ENCODE measurements around the gene ZNF273.
A peak's percentile ranks its signal among the peaks of the same experiment; 100 is the strongest.
"Not testable (repeated sequence)": the region's sequence is repeated elsewhere in the genome, so short reads cannot be mapped to it uniquely, and the experiment has no call there.

Gene ZNF273

DNA sequence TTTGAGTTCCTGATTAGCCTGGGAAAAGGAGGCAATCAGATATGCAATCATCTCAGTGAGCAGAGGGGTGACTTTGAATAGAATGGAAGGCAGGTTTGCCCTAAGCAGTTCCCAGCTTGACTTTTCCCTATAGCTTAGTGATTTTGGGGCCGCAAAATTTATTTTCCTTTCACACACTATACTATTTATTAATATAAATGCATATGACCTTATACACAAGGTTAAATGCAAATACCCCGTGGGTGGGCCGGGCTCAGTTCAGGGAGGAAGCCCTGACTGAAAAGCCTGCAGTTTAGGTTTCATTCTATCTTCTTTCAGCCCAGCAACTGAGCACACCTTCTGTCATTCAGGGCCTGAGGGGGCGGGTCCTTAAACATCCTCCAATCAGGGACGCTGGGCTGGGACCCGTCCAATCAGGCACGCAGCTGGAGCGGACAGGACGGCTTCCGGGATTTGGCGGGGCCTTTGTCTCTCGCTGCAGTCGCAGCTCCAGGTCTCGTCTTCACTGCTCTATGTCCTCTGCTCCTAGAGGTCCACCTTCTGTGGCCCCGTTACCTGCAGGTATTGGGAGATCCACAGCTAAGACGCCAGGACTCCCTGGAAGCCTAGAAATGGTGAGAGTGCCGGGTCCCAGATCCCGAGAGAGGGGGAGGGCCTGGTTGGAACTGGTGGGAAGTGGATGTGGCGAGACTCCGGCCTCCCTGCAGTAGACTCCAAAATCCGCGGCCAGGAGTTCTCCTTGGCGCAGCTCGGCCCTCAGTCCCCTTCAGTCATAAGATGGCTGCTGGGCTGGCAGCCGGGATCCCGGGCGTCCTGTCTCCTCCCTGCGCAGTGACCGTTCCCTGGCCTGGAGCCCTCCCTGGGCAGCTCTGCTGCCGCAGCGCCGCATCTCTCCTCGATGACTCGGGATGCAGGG is at the start of gene ZNF273:
Gene ZNF273, plus strand, starts transcription at position 468 of the 916 bp plus-strand sequence. Its CDS starts 45 bp downstream, at position 513.
- peak; percentile 85 to 90 for DNase-seq (ENCODE audit: low read depth in 2 of 2)

DNA sequence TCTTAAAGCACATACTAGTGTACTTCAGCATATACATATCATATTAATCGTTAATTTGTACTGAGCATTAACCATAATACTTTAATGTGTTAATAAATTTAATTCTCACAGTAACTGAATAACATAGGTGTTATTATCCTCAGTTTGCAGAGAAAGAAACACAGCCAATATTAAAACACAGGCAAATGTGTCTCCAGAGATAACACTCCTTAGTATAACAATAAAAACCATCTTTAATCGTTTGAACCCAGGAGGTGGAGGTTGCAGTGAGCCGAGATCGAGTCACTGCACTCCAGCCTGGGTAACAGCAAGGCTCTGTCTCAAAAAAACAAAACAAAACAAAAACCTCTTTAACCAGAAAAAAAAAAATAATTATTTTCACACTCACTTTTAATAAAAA is 49.4 kb upstream of the ZNF273 start:
- DNase-seq (ENCODE audit: low read depth in 2 of 2) = no peak

DNA sequence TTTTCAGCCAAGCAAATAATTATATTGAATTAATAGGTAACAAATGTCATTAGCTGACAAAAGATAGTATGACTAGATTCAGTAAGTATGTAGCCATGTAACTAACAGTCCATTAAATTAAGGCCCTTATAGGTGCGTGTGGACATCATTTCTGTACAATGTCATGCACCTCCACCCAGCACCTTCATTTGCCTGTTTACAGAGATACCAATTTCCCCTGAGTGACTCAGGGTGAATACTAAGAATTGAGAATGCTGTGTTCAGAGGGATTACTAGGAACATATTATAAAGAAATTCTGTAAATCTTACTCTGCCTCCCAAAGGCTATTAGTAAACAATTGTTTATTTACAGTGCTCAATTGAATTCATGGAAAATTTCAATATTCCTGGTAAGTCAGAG is 48.1 kb upstream of the ZNF273 start:
- no peak for DNase-seq (ENCODE audit: low read depth in 2 of 2)

DNA sequence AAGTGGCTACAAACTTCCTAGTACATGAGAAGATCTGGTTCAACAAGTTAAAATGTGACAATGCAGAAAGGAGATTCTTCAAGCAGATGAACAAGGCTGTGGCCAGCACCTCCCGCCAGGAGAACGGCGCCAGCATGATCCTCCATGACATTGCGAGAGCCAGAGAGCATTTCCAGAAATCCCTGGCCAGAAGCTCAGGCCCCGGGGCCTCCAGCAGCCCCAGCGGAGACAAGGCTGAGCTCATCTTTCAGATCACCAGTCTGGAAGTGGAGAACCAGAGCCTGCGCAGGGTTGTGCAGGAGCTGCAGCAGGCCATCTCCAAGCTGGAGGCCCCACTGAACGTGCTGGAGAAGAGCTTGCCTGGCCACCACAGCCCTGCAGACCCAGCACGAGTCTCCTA is 40.1 kb upstream of the ZNF273 start:
- DNase-seq (ENCODE audit: low read depth in 2 of 2) = no peak

DNA sequence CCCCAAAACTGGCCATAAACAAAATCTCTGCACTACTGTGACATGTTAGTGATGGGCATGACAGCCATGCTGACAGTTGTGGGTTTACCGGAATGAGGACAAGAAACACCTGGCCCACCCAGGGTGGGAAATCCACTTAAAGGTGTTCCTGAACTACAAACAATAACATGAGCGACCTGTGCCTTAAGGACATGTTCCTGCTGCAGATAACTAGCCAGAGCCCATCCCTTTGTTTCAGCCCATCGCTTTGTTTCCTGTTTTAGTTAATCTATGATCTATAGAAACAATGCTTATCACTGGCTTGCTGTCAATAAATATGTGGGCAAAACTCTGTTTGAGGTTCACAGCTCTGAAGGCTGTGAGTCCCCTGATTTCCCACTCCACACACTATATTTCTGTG is 39.5 kb upstream of the ZNF273 start:
- not testable (repeated sequence) for DNase-seq (ENCODE audit: low read depth in 2 of 2)

DNA sequence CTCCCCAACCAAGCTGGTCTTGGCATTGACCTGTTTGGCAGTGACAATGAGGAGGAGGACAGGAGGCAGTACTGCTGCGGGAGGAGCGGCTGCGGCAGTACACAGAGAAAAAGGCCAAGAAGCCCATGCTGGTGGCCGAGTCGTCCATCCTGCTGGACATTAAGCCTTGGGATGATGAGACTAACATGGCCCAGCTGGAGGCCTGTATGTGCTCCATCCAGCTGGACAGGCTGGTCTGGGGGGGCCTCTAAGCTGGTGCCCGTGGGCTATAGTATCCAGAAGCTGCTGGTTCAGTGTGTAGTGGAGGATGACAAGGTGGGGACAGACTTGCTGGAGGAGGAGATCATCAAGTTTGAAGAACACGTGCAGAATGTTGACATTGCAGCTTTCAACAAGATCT is 39.1 kb upstream of the ZNF273 start:
- DNase-seq (ENCODE audit: low read depth in 2 of 2) = no peak

DNA sequence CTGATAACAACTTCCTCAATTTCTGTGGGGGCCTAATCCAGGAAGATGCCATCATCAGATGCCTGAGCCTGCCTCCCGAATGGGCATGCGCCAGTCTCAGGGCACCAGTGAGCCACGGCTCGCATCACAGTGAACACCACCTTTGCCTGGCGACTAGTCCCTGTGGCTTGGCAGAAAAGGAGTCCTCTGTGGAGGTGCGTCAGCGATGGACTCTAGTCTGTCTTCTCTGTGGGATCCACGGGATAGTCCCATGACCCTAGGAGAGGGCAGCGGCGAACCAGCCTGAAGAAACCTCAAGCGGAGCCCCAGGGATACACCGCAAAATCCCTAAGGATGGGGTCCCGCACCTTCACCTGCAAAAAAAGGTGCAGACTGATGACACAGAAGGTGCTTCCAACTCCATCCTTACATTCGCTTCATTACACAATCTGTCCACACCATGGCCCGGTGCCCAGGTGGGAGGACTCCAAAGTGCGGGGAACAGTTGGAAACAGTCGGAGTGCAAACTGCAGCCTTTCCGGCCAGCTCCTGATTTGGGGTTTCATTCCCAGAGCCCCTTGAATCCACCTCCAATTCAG is 35.1 kb upstream of the ZNF273 start:
- DNase-seq (ENCODE audit: low read depth in 2 of 2) = no peak

DNA sequence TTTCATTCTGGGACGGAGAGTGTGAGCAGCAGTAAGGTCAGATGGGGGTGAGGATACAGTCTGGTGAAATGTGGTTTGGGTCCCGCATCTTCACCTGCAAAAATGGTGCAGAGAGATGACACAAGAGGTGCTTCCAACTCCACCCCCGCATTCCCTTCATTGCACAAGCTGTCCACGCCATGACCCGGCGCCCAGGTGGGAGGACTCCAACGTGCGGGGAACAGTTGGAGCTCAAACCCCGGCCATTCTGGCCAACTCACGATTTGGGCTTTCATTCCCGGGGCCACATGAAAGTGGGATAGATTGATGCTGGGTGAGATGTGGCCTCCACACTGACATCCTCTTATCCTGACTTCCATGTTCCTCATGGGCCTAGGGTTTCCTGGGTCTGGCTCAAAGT is 34.6 kb upstream of the ZNF273 start:
- no peak for DNase-seq (ENCODE audit: low read depth in 2 of 2)

DNA sequence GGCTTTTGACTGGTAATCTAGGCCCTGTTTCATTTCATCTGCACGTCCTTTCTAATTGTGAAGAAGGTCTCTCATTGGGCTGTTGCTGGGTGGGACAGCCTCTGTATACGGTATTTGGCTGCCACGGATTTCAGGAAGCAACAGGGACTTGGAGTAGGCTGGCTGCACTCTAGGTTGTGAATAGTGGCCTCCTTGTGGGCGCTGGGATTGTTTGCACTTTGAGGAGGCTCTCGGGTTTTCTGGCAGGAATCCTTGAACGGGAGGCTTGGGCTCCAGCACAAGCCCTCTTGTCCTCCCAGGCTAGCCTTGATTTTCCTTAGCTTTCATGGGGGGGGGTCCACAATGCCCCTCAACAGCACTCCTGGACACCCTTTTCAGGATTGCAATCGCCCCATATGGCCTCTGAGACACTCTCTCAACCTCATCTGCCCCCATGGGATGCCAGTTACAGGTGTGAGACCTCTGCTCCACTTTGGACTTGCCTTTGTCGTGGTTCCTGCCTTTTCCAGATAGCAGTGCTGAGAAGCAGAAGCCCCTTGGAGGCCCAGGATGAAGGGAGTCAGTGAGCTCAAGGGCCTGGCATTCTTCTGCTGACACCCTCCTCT is 33.9 kb upstream of the ZNF273 start:
- DNase-seq (ENCODE audit: low read depth in 2 of 2) = no peak

DNA sequence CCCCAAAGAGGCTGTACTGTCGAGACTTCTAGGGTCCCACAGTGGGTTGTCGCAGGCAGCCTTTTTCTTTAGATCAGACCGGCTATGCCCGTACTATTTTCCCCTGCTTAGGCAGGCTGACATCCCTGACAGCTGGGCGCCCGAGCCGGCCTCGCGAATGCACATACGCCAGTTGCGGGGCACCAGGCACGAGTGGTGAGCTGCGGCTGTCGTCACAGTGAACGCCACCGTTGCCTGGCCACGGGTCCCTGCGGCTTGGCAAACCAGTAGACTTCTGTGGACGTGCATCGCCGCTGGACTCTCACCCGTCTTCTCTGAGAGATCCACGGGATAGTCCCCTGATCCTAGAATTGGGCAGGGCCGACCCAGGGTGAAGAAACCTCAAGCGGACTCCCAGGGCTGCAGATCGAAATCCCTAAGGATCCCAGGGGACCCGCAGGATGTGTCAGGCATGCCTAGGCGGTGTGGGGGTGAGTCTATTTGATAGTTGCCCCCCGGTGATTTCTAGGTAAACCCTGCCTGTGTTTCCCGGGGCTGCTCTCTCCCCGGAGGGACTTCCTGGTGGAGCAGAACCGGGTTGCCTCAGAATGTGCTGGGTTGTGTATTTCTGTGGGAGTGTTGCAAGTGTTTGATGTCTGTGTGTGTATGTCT is 33.0 kb upstream of the ZNF273 start:
- DNase-seq (ENCODE audit: low read depth in 2 of 2) = no peak

DNA sequence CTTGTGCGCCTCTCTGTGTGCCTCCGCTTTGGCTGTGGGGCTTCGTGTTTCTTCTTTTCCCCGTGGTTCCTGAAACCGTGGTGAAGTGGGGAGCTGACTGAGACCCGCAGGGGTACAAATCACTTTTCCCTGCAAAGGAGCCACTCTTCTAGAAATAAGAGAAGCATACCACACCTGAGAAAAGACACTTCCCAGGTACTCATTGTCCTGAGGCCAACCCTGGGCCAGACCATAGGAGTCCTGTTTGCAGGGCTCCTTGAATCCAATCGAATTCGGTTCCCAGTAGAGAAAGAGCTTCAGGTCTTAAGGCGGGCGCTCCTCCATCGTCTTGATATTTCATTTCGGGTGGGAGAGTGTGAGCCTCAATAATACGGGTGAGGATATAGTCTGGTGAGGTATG is 32.4 kb upstream of the ZNF273 start:
- no peak for DNase-seq (ENCODE audit: low read depth in 2 of 2)

DNA sequence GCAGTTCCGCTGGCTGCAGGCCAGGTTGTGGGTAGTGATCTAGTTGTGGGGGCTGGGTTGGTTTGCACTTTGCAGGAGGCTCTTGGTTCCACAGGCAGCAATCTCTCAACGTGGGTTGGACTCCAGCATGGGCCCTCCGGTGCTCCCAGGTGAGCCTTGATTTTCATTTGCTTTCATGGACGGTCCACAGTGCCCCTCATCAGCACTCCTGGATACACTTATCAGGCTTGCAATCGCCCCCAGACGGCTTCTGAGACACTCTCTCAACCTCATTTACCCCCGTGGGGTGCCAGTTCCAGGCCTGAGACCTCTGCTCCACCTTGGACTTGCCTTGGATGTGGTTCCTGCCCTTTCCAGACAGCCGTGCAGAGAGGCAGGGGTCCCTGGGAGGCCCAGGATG is 31.3 kb upstream of the ZNF273 start:
- no peak for DNase-seq (ENCODE audit: low read depth in 2 of 2)

DNA sequence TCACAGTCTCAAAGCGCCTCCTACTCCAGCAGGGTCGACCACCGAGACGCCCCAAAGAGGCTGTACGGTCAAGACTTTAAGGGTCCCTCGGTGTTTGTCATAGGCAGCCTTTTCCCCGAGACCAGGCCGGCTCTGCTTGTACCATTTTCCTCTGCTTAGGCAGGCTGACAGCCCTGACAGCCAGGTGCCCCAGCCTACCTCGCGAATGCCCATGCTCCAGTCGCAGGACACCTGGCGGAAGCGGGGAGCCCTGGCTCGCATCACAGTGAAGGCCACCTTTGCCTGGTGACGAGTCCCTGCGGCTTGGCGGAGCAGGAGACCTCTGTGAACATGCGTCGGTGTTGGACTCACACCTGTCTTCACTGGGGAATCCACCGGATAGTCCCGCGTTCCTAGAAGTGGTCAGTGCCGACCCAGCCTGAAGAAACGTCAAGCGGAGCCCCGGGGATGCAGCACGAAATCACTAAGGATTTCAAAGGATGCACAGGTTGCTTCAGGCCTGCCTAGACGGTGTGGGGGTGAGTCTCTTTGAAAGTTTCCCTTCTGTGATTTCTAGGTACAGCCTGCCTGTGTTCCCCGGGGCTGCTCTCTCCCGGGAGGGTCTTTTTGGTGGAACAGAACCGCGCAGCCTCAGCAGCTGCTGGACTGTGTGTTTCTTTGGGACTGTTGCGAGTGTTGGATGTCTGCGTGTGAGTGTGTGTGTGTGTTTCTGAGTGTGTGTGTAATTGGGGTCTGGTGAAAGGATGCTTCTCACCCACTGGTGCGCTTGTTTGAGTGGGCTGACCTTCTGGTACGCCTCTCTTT is 30.5 kb upstream of the ZNF273 start:
- DNase-seq (ENCODE audit: low read depth in 2 of 2) = no peak

DNA sequence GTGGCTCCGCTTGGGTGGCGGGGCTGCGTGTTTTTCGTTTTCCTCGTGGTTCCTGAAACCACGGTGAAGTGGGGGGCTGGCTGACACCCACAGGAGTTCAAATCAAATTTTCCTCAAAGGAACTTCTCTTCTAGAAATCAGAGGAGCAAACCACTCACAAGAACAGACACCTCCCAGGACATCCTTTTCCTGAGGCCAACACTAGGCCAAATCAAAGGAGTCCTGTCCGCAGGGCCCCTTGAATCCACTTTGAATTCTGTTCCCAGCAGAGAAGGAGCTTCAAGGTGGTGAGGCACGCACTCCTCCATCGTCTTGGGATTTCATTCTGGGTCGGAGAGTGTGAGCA is 29.9 kb upstream of the ZNF273 start:
- DNase-seq (ENCODE audit: low read depth in 2 of 2) = no peak

DNA sequence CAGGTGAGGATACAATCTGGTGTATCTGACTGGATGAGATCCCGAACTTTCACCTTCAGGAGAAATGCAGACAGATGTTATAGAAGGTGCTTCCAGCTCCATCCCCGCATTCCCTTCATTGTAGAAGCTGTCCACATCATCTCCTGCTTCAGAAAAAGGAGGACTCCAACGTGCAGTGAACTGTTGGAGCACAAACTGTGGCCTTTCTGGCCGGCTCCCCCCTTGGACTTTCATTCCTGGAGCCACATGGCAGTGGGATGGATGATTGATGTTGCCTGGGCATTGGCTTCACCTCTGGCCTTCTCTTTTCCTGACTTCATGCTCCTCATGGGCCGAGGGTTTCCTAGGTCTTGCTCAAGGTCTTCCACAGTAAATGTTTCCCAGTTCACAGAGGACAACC is 29.6 kb upstream of the ZNF273 start:
- no peak for DNase-seq (ENCODE audit: low read depth in 2 of 2)

DNA sequence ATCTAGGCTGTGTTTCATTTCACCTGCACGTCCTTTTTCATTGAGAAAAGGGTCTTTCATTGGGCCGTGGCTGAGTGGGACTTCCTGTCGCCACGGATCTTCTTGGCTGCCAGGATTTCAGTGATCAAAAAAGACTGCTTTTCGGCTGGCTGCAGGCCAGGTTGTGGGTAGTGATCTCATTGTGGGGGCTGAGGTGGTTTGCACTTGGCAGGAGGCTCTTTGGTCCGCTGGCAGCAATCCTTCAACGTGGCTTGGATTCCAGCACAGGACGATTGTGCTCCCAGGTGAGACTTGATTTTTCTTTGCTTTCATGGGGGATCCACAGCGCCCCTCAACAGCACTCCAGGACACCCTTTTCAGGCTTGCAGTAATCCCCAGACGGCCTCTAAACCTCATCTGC is 29.0 kb upstream of the ZNF273 start:
- no peak for DNase-seq (ENCODE audit: low read depth in 2 of 2)

DNA sequence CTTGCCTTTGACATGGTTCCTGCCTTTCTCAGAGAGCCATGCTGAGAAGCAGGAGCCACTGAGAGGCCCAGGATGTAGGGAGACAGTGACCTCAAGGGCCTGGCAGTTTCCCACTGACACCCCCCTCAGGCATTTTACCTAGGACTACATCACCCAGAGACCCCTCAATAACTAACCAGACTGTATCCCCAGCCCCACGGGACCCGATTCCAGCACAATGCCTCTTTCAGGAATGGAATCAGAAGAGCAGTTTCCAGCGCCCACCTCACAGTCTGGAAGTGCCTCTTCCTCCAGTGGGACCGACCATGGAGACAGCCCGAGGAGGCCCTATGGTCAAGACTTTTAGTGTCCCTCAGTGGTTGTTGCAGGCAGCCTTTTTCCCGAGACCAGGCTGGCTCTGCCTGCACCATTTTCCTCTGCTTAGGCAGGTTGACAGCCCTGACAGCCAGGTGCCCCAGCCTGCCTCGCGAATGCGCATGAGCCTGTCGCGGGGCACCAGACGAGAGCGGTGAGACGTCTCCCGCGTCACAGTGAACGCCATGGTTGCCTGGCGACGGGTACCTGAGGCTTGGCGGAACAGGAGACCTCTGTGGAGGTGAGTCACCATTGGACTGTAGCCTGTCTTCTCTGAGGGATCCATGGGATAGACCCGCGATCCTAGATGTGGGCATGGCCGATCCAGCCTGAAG is 28.4 kb upstream of the ZNF273 start:
- DNase-seq (ENCODE audit: low read depth in 2 of 2) = no peak

DNA sequence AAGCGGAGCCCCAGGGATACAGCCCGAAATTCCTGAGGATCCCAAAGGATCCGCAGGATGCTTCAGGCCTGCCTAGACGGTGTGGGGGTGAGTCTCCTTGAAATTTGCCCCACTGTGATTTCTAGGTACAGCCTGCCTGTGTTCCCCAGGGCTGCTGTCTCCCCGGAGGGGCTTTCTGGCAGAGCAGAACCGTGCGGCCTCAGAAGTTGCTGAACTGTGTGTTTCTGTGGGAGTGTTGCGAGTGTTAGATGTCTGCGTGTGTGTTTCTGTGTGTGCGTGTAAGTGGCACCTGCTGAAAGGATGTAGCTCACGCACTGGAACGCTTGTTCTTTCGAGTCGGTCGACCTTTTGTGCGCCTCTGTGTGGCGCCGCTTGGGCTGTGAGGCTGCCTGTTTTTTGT is 27.8 kb upstream of the ZNF273 start:
- no peak for DNase-seq (ENCODE audit: low read depth in 2 of 2)

DNA sequence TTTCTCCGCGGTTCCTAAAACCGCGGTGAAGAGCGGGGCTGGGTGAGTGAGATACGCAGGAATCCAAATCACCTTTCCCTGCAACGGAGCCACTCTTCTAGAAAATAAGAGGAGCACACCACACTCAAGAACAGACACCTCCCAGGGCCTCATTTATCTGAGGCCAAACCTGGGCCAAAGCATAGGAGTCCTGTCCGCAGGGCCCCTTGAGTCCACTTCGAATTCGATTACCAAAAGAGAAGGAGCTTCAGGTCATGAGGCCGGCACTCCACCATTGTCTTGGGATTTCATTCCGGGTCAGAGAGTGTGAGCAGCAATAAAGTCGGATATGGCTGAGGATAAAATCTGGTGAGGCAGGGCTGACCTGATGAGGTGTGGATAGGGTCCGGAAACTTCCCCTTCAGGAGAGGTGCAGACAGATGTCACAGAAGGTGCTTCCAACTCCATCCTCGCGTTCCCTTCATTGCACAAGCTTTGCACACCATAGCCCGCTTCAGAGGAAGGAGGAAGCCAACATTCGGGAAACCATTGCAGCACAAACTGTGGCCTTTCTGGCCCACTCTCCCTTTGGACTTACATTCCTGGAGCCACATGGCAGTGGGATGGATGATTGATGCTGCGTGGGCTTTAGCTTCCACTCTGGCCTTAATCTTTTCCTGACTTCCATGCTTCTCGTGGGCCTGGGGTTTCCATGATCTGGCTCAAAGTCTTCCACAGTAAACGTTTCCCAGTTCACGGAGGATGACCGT is 27.2 kb upstream of the ZNF273 start:
- DNase-seq (ENCODE audit: low read depth in 2 of 2) = no peak
